ENCODE data around the gene ZNRF1.

DNA sequence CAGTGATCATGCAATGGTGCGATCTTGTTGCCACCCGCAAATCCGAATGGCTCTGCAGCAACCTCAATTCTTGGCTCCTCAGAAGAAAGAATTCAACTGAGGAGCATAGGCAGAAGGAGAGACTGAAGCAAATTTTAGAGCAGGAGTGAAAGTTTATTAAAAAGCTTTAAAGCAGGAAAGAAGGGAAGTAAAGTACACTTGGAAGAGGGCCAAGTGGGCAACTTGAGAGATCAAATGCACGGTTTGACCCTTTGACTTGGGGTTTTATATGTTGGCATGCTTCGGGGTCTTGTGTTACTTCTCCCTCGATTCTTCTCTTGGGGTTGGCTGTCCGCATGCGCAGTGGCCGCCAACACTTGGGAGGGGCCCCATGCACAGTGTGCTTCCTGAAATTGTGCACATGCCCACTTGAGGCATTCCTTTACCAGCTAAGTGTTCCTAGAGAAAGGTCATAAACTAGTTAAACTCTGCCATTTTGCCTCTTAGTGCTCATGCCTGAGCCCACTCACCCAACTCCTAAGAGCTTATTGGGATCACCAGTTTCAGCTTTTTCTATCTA, 36.7 kb downstream of the ZNRF1 start:
- no peak for TF ChIP-seq RAD21 (IDR thresholded peaks at IDR 0.05; ENCODE audit: low read depth)
- TF ChIP-seq, protein P1, sequence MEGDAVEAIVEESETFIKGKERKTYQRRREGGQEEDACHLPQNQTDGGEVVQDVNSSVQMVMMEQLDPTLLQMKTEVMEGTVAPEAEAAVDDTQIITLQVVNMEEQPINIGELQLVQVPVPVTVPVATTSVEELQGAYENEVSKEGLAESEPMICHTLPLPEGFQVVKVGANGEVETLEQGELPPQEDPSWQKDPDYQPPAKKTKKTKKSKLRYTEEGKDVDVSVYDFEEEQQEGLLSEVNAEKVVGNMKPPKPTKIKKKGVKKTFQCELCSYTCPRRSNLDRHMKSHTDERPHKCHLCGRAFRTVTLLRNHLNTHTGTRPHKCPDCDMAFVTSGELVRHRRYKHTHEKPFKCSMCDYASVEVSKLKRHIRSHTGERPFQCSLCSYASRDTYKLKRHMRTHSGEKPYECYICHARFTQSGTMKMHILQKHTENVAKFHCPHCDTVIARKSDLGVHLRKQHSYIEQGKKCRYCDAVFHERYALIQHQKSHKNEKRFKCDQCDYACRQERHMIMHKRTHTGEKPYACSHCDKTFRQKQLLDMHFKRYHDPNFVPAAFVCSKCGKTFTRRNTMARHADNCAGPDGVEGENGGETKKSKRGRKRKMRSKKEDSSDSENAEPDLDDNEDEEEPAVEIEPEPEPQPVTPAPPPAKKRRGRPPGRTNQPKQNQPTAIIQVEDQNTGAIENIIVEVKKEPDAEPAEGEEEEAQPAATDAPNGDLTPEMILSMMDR (IDR thresholded peaks at IDR 0.05 in 2 of 3, conservative IDR thresholded peaks at IDR 0.05 in 1 of 3; ENCODE audit: borderline replicate concordance in 1 of 3, insufficient read depth in 1 of 3, low read depth in 2 of 3, low read length in 2 of 3) = no peak
- no peak for TF ChIP-seq POLR2A (IDR thresholded peaks at IDR 0.05; ENCODE audit: borderline replicate concordance, extremely low read depth, insufficient read depth, insufficient read length)
- TF ChIP-seq, protein P2, sequence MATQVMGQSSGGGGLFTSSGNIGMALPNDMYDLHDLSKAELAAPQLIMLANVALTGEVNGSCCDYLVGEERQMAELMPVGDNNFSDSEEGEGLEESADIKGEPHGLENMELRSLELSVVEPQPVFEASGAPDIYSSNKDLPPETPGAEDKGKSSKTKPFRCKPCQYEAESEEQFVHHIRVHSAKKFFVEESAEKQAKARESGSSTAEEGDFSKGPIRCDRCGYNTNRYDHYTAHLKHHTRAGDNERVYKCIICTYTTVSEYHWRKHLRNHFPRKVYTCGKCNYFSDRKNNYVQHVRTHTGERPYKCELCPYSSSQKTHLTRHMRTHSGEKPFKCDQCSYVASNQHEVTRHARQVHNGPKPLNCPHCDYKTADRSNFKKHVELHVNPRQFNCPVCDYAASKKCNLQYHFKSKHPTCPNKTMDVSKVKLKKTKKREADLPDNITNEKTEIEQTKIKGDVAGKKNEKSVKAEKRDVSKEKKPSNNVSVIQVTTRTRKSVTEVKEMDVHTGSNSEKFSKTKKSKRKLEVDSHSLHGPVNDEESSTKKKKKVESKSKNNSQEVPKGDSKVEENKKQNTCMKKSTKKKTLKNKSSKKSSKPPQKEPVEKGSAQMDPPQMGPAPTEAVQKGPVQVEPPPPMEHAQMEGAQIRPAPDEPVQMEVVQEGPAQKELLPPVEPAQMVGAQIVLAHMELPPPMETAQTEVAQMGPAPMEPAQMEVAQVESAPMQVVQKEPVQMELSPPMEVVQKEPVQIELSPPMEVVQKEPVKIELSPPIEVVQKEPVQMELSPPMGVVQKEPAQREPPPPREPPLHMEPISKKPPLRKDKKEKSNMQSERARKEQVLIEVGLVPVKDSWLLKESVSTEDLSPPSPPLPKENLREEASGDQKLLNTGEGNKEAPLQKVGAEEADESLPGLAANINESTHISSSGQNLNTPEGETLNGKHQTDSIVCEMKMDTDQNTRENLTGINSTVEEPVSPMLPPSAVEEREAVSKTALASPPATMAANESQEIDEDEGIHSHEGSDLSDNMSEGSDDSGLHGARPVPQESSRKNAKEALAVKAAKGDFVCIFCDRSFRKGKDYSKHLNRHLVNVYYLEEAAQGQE (IDR thresholded peaks at IDR 0.05; ENCODE audit: low read depth) = no peak
- no peak for TF ChIP-seq EZH2phosphoT487 (IDR thresholded peaks at IDR 0.05; ENCODE audit: borderline replicate concordance)
- TF ChIP-seq POLR2AphosphoS5 (IDR thresholded peaks at IDR 0.05; ENCODE audit: low read depth, low read length) = no peak
- TF ChIP-seq, protein P3, sequence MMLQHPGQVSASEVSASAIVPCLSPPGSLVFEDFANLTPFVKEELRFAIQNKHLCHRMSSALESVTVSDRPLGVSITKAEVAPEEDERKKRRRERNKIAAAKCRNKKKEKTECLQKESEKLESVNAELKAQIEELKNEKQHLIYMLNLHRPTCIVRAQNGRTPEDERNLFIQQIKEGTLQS (IDR thresholded peaks at IDR 0.05) = no peak
- TF ChIP-seq EZH2 (IDR thresholded peaks at IDR 0.05) = no peak
- TF ChIP-seq FOSL1 (IDR thresholded peaks at IDR 0.05; ENCODE audit: low read depth) = no peak
- no peak for TF ChIP-seq EGR1 (IDR thresholded peaks at IDR 0.05; ENCODE audit: low read depth)
- TF ChIP-seq, protein P4, sequence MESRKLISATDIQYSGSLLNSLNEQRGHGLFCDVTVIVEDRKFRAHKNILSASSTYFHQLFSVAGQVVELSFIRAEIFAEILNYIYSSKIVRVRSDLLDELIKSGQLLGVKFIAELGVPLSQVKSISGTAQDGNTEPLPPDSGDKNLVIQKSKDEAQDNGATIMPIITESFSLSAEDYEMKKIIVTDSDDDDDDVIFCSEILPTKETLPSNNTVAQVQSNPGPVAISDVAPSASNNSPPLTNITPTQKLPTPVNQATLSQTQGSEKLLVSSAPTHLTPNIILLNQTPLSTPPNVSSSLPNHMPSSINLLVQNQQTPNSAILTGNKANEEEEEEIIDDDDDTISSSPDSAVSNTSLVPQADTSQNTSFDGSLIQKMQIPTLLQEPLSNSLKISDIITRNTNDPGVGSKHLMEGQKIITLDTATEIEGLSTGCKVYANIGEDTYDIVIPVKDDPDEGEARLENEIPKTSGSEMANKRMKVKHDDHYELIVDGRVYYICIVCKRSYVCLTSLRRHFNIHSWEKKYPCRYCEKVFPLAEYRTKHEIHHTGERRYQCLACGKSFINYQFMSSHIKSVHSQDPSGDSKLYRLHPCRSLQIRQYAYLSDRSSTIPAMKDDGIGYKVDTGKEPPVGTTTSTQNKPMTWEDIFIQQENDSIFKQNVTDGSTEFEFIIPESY (IDR thresholded peaks at IDR 0.05; ENCODE audit: extremely low read depth, insufficient replicate concordance, low read length) = no peak
- TF ChIP-seq YY1 (IDR thresholded peaks at IDR 0.05; ENCODE audit: extremely low read depth, insufficient replicate concordance, low read depth, low read length) = no peak
- TF ChIP-seq TCF7L2 (IDR thresholded peaks at IDR 0.05; ENCODE audit: borderline replicate concordance, extremely low read depth, insufficient read depth, insufficient read length) = no peak
